Inflammatory macrophage treated with lipopolysaccharide for 1 hour (primary cell): Measurements from ENCODE around the gene RCN2.
"Not testable (repeated sequence)": the region's sequence is repeated elsewhere in the genome, so short reads cannot be mapped to it uniquely, and the experiment has no call there.

Source experiments
- DNase-seq, 2 donors: peaks; one replicate each; pipeline ENCODE4 v3.0.0-alpha.2; 2020 to 2022

The RCN2 gene

DNA sequence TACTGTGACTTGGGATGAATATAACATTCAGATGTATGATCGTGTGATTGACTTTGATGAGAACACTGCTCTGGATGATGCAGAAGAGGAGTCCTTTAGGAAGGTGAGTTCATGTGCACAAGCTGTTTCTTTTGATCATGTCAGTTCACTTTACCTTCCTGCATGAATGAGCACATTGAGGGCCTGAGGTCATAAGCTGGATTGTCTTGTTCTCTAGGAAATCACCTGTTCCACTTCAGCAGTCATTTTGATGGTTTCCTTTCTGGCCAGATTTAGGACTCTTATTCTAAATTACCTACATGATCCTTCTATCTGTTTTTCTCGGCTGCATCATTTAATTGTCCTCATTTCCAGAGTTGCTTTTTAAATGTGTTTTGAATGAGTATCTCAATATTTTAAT lies 4.1 kb downstream of the RCN2 start:
- no peak for DNase-seq

DNA sequence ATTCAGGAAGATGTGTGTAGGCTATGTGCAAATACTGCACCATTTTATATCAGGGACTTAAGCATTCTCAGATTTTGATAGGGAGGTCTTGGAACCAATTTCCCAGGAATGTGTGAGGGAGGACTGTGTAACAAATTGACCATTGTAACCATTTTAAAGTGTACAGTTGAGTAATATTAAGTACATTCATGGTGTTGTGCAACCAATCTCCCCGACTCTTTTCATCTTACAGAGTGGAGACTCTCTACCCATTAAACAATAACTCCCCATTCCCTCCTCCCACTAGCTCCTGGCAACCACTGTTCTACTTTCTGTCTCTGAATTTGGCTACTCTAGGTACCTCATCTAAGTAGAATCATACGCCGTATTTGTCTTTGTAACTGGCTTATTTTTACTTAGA lies 5.1 kb downstream of the RCN2 start:
- DNase-seq: no peak

DNA sequence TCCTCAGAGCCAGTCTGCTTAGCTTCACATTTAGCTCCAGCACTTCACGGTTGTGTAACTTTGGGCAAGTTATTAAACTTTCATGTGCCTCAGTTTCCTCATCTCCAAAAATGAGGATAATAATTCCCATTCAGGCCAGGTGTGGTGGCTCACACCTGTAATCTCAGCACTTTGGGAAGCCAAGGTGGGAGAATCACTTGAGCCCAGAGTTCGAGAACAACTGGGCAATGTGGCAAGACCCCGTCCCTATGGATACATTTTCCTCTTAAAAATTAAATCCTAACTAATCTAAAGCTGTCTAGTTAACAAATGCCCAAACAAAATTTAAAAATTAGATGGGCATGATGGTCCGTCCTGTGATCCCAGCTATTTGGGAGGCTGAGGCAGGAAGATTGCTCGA lies 7.2 kb downstream of the RCN2 start:
- no peak for DNase-seq

DNA sequence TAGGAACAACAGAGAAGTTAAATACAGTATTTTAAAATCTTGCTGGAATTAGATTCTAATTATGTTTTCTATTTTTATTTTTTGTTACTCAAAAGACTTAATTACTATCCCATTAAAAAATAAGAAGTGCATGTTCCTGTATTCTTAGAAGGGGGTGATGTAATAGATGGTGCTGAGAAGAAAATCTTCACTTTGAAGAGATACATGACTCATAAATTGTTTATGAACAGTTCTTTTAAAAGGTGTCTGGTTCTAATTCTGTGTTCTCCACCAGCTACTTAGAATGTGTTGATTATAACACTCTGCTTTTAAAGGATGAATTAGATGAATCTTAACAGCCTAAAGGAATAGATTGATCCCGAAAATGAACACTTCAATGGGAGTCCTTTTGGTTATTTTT lies 8.2 kb downstream of the RCN2 start:
- peak; percentile 15 to 31 for DNase-seq

DNA sequence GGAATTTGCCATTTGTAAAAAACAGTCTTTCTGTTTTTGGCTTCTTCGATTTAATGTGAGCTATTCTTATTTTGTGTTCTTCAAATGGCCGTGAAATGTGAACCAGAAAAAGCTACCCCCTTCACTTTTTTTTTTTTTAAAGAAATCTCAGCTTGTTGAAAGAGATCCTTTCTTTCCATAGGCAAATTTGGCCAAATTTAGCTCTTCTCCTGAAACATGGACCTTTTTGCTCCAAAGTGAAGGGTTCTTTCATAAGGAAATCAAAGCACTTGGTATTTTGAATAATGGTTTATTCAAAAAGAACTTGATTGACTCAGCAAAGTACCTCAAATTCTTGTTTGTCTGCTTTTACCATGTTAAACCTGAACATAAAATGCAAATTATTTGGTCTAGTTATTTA lies 10.1 kb downstream of the RCN2 start:
- no peak for DNase-seq

DNA sequence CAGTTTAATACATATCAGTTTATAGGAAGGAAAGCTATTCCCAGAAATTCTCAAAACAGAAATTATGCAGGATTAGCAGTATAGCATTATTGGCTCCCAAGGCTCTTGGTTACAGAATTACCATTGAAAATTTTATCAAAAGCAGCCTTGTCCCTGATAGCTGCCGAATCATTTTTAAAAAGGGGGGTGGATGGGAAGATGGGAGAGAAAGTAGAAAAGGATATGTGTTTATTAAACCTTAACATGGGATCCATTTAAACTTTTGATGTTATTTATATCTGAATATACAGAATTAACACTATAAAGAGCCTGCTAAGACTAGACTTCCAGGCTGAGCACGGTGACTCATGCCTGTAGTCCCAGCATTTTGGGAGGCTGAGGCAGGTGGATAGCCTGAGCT lies 10.8 kb downstream of the RCN2 start:
- DNase-seq: no peak

DNA sequence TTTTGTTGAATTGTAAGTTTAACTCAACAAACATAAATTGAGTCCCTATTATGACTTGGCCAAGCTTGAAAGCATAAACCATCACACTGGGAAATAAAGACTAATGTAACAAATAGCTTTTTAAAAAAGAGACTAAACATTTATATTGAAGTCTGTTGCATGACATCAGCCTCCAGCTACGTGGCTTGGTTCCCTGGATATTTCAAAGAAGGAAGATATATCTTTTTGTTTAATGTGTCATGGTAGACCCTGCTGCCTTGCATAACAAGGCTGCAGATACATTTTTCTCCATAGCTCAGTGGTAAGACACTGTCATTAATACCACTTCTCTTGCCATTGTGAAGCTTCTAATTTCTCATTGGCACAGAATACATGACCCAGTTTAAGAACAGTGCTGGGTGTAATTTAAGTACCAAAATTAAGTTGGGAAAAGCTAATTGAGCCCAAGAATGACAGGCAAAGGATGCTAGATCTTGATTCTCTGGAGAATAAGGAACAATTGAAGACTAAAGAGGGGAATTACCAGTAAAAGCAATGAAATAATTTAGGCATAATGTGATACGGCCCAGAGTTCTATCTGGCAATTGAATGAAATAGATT lies 14.0 kb downstream of the RCN2 start:
- no peak for DNase-seq

DNA sequence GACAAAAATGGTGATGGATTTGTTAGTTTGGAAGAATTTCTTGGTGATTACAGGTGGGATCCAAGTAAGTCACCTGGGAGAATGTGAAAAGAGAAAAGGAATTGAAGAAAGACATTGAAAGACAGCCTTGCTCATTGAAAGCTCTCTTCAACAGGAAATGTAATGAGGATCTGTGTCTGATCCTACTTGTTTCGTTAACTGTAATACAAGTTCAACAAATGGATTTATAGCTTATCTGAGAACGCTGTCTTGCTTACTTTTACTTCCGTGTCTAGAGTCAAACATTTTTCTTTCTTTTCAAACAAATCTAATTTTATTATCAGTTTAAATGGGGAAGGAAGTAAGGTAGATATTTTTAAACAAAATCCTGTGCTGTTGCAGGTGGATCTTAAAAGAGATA lies 15.9 kb downstream of the RCN2 start:
- no peak for DNase-seq

DNA sequence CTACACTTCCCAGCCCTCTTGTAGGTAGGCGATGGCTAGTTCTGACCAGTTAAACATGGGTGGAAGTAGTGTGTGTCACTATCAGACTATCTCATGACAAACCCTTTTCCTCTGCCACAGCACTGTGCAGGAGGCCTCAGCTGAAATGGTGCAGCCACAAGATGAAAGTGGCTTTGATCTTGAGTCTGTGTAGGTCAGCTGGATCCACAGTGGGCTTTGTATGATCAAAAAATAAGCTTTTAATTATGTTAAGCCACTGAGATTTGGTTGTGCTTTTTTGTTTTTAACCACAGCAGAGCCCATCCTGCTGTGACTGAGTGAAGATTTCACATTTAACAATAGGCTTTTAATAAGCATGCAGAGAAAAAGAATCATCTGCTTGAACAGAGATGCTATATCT lies 19.7 kb downstream of the RCN2 start:
- DNase-seq: no peak

DNA sequence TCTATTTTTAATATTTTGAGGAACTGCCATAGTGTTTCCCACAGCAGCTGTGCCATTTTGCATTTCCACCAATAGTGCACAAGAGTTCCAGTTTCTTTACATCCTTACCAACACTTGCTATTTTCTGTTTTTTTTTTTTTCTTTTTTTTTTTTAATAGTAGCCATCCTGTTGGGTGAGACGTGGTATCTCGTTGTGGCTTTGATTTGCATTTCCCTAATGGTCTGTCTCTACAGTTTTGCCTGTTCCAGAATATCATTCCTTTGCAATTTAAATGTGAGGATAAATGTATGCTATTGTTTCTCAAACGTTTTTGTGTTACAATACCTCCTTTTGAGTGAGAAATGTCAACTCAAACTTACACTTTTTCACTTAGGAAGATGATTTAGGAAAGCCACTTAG lies 22.4 kb downstream of the RCN2 start:
- no peak for DNase-seq

DNA sequence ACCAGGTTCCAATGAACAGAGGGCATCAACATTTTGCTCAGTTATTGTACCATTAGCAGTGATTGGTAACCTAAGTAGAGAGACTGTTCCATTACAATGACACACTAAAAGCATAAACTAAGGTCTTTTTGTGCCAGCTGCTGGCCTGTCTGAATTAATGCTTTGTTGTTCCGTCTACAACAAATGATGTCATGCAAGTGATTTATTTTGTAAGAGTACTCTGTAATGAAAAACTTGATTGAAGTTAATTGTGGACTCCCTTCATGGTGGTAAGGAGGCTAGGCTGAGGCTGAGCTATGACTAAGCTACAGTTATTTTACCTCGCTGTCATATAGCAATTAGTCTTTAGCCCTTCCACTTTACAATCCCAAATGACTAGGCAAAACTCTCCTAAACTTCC lies 23.2 kb downstream of the RCN2 start:
- DNase-seq: no peak

DNA sequence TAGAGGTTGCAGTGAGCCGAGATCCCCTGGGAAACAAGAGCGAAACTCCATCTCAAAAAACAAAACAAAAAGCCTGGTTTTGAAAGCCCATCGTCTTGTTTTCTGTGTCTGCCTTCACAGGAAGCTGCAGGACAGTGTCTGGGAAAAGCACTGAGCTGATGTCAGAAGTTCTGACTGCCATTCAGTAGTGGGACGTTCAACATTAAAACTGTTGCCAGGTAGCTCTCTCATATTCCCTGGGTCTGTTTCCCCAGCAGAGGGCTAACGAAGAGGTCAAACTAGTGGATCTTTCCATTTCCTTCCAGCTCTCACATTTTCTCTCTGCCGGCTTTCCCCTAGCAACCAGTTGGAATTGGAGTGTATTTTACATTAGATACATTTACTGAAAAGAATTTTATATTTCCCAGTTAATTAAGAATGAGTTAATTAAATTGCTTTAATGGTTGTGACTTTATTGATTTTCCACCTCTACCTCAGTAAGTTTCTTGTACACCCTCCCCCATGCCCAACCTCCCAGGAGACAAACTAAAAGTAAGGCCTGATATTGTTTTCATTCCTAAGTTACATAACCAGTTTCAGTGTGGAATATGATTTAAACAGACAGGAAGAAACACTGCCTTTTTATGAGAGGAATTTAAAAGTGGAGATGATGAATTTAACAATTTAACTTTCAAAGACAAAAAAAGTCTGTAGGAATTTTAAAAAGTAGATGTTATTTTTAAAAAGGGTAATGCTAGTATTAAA lies 29.9 kb downstream of the RCN2 start:
- DNase-seq: no peak

DNA sequence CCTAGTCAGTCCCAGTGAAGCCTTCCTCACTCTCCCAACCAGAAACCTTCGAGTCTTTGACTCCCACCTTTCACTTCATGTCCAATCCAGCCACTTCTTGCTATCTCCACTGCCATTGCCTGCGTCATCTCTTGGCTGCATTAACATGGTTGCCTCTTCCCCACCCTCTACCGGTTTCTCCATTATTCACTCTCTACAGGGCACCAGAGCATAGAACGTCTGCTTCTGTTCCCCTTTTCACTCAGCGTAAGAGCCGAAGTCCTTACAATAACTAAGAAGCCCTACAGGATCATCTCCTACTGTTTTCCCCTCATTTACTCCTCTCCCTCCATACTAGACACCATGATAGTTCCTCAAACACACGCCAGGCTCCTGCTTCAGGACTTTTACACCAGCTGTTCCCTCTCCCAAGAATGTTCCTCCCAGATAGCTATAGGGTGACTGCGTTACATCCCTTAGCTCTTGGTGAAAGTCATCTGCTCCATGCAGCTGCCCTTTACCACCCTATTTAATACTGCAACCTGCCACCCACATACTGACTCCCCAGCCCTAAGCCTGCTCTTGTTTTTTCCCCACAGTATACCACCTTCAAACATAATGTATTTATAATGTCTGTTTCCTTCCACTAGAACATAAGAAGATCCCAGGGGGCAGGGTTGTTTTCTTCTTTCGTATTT lies 30.9 kb downstream of the RCN2 start:
- DNase-seq: no peak

DNA sequence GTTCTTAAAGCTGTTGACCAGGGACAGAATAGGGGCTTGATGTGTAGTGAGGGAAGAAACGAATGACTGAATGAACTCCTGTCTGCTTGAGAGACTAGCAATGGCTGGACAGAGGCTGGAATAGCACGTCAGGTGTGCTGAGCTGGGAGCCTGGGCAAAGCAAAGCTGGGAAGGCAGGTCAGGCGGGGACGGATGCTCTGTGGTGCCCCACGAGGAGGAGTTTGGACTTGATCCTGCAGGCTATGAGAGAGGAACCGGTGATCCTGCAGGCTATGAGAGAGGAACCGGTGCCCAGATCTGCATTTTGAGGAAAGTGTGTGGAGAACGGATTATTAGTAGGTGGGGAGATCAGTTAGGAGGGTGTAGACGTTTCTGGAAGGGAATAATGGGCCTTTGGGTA lies 32.0 kb downstream of the RCN2 start:
- DNase-seq: no peak

DNA sequence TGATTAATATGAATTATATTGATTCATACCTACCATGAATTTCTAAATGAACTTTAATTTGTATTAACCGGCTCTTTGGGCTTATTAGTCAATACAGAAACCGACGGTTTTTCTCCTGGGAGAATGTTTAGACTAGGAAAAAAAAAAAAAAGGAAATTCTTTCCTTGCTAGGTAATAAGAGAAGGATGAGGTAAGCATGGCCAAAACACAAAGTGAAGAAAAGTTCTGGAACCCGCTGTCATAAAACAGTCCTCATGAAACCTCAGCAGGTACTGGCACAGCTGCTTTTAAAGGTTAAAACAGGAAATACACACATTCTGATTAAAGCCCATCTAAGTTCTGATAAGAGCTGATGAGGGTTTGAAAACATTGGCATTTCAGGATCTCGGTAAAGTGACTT lies 32.6 kb downstream of the RCN2 start:
- no peak for DNase-seq

DNA sequence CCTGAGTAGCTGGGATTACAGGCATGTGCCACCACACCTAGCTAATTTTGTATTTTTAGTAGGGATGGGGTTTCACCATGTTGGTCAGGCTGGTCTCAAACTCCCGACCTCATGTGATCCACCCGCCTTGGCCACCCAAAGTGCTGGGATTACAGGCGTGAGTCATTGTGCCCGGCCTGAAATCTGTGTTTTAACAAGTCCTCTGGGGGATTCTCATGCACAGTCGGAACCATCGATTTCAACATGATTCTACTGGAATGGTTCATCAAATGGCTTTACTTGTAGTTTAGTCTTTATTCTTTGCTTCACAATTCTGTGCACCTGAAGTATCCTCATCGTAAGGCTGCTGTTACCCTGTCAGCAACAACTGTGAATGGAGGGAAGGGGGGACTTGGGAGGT lies 34.5 kb downstream of the RCN2 start:
- DNase-seq: not testable (repeated sequence)

DNA sequence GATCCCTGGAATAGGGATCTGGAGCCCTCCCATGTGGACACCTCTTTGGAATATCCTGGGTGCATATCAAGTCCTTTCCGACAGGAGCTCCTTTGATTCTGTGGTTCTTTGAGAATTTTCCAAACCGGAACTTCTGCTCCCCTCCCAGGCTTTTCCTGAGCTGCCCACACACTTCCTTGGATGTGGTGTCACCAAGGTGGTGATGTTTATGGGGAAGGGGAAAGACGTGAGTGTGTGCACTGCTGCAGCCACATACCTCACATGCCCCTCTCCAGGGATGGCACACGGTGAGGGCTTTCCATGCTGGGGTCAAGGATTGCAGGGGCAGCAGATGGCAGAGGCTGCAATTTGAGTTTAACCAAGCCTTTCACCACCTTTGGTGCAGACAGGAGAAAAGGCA lies 35.5 kb downstream of the RCN2 start:
- no peak for DNase-seq

DNA sequence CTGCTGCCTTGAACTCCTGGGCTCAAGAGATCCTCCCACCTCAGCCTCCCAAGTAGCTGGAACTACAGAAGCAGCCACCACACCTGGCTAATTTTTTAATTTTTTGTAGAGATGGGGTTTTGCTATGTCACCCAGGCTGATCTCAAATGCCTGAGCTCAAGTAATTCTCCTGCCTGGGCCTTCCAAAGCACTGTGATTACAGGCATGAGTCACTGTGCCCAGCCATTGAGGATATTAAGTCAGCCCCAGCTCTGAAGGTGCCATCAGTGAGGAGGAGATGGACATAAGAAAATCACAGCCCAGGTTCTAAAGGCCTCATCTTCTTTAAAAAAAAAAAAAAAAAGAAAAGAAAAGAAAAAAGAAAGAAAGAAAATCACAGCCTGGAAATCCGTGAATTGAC lies 36.8 kb downstream of the RCN2 start:
- no peak for DNase-seq

DNA sequence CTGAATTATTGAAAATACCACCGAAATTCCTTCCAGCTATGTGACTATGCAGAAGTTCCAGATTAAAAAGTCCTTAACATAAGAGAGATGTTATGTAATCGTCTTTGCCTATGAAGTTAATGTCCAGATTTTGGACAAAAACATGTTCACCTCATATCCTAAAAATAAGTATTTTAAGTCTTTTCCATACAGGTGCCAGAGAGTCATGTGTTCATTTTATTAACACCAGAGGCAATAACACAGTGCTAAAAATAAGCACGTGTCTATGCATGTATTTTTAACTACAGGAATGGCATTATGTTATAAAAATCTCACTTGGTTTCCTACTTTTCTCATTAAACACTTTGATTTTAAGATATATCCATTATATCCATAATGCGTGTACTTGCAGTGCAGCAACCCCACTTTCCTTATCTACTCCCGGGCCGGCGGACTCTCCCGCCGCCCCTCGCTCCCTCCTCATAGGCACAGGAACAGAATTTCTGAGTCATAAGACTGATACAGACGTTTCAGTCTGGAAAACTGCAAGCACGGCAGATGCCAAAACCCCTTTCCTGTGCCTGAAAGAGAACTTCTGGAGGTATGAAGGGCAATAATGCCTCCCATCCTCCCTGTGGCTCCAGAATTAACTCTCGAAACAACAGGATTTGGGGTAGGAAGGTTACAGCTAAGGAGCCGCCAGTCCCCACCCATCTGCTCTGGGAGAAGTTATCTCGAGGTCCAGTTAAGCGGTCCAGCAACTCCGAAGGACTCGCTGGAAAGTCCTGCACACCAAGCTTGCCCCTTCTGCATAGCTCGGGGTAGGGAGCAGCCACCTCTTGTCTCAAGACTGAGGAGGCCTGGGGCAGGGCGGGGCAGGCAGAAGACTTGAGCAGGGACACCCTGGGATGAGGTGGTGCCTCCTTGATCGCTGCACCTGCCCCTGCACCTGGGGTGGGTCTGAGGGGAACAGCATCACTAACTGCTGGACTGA lies 41.1 kb downstream of the RCN2 start:
- DNase-seq: no peak

DNA sequence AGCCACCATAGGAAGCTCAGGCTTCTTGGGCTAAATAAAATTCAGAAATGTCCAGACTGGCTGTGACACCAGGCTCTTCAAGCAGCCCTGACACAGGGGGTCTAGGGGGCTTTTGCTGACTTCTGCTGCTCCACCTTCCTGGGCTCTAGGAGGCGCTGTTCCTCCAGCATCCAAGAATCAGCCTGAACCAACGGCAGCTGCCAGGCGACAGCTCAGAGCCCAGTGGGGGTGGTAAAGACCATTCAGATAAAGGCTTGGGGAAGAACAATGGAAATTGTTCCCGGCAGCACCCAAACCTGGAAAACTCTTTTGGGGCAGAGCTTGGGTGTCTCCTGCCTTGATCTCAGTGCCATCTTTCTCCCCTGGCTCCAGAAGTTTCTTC lies 41.8 kb downstream of the RCN2 start:
- peak; percentile 34 to 63 for DNase-seq

DNA sequence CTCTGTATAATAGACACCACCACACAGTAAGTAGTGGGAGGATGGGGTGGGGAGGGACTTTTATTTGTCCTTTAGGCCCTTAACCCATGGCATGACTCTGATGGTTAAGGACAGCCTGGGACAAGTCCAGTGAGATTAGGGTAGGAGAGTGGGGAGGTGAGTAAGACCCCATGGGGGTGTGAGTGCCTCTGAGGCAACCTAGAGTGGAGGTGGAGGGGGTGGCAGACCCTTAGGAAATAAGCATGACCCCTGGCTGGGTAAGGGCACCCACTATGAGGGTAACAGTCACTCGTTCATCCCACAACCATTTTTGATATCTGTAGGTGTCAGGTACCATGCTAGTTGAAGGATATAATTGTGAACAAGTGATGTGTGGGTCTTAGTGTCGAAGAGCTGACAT lies 42.4 kb downstream of the RCN2 start:
- no peak for DNase-seq

DNA sequence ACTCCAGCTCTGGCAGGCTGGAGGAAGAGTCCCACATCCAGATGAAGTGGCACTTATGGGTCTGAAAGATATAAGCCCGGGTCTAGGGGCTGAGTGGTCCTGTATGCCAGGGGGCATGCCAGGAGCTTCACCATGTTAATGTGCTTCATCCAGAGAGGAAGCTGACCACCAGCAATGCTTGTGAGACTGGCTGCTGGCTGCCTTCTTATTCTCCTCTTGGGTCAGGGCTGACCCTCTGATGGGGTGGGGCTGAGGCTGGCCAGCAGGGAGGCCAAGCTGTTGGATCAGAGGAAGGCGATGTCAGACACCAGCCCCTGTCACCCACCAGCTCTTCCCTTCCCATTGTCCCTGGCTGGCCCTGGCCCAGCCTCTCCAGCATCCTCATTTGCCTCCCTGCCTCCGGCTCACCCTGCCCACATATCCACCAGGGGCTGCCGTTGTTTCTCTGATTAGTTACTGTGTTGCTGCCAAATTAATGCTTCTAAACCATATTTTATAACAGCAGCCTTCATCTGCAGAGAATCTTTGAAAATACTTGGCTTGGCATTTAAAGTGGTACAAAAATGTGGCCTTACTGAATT lies 43.0 kb downstream of the RCN2 start:
- no peak for DNase-seq

DNA sequence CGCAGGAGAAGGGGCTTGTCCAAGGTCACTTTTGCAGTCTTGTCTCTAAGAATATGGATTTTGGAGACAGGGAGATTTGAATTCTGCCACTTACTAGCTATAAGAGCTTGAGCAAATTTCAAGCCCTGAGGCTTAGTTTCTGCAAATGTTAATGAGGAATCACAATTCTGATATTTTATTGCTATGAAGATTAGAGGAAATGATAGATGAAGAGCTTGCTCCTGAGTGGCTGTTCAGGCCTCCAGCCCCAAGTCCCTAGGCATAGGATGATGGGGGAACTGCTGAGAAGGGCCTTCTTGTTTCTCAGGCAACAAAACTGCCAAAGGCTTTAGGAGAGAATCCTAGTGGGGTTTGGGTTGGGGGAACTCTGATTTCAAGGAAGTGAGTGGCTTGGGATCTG lies 44.6 kb downstream of the RCN2 start:
- no peak for DNase-seq
